Mesendoderm (in vitro differentiated cells): ENCODE measurements around the gene CRELD2.

Experiments used
- DNase-seq: peaks from one replicate; pipeline ENCODE4 v3.0.0; 2013
- H2AK5ac ChIP-seq: 2 replicates; pipeline ENCODE4 v1.6.1; 2013; ENCODE audit warnings: low read length, inconsistent platforms
- H2BK120ac ChIP-seq: 2 replicates; pipeline ENCODE4 v1.6.1; 2013; ENCODE audit warnings: low read depth, mild to moderate bottlenecking, low read length, moderate library complexity, mixed read lengths
- H2BK15ac ChIP-seq: replicated peaks from 2 replicates; pipeline ENCODE4 v1.6.1; 2013; ENCODE audit warnings: low read depth, mild to moderate bottlenecking, moderate library complexity
- H2BK5ac ChIP-seq: 2 replicates; pipeline ENCODE4 v1.6.1; 2013; ENCODE audit warnings: low read length, inconsistent platforms
- H3K18ac ChIP-seq: 2 replicates; pipeline ENCODE4 v1.6.1; 2013; ENCODE audit warnings: mild to moderate bottlenecking, low read length, mixed read lengths
- H3K23ac ChIP-seq: one replicate; pipeline ENCODE4 v1.6.1; 2013; ENCODE audit warnings: low read length
- H3K27ac ChIP-seq: 2 replicates; pipeline ENCODE4 v1.5.1; 2013; ENCODE audit warnings: low read depth, mild to moderate bottlenecking, inconsistent platforms, low read length, moderate library complexity
- H3K27me3 ChIP-seq: 2 replicates; pipeline ENCODE4 v1.6.1; 2013; ENCODE audit warnings: low read length, control low read depth, mild to moderate bottlenecking, inconsistent platforms; ENCODE audit not compliant: insufficient read depth, poor library complexity
- H3K36me3 ChIP-seq: 2 replicates; pipeline ENCODE4 v1.6.1; 2013; ENCODE audit warnings: low read length, inconsistent platforms; ENCODE audit not compliant: control insufficient read depth, insufficient read depth
- H3K4ac ChIP-seq: one replicate; pipeline ENCODE4 v1.6.1; 2013; ENCODE audit warnings: low read depth, mild to moderate bottlenecking, low read length, moderate library complexity
- H3K4me1 ChIP-seq: 2 replicates; pipeline ENCODE4 v1.6.1; 2013; ENCODE audit warnings: low read depth, low read length, inconsistent platforms; ENCODE audit not compliant: control insufficient read depth
- H3K4me2 ChIP-seq: 2 replicates; pipeline ENCODE4 v1.6.1; 2013; ENCODE audit warnings: low read length
- H3K4me3 ChIP-seq: 2 replicates; pipeline ENCODE4 v1.5.1; 2013; ENCODE audit warnings: mild to moderate bottlenecking, low read length
- H3K56ac ChIP-seq: one replicate; pipeline ENCODE4 v1.6.1; 2013; ENCODE audit warnings: low read length
- H3K79me1 ChIP-seq: 2 replicates; pipeline ENCODE4 v1.6.1; 2013; ENCODE audit warnings: low read length, inconsistent platforms
- H3K79me2 ChIP-seq: 2 replicates; pipeline ENCODE4 v1.6.1; 2013; ENCODE audit warnings: mild to moderate bottlenecking, low read length; ENCODE audit not compliant: control insufficient read depth, insufficient read depth
- H3K9ac ChIP-seq: 2 replicates; pipeline ENCODE4 v1.6.1; 2013; ENCODE audit warnings: low read length, inconsistent platforms
- H4K5ac ChIP-seq: one replicate; pipeline ENCODE4 v1.6.1; 2013; ENCODE audit warnings: low read length
- H4K8ac ChIP-seq: one replicate; pipeline ENCODE4 v1.6.1; 2013; ENCODE audit warnings: low read depth, mild to moderate bottlenecking, control low read depth, low read length, moderate library complexity
- WGBS: extraction: QIAGEN DNeasy Blood & Tissue Kit; methylation state at CpG from one replicate; pipeline ENCODE4 v1.1.7; 2013; ENCODE audit warnings: low lambda C conversion rate, missing lambda C conversion rate; ENCODE audit not compliant: insufficient coverage; ENCODE audit errors: extremely low coverage; 5-methylcytosine and 5-hydroxymethylcytosine counted together

CRELD2 gene

GRCh38 chr22:49966774-49967705 is 48.6 kb downstream of the CRELD2 start:
- H2BK15ac ChIP-seq = no peak overlapping the region
- no peak overlapping the region for H3K23ac ChIP-seq
- H3K27ac ChIP-seq = no peak overlapping the region
- H3K79me1 ChIP-seq = peaks cover 2% of the 10 kb centered on the region
- no peak overlapping the region for H3K9ac ChIP-seq
- H3K4ac ChIP-seq = no peak overlapping the region
- H3K56ac ChIP-seq = no peak overlapping the region
- H3K27me3 ChIP-seq = peaks cover 4% of the 10 kb centered on the region
- DNase-seq = no peak
- H3K18ac ChIP-seq = no peak overlapping the region
- H3K4me1 ChIP-seq = peaks cover 2% of the 10 kb centered on the region
- no peak overlapping the region for H3K4me2 ChIP-seq
- no peaks in the 10 kb centered on the region for H3K79me2 ChIP-seq
- H4K8ac ChIP-seq = no peak overlapping the region
- H2BK120ac ChIP-seq = no peak overlapping the region
- no peak overlapping the region for H3K4me3 ChIP-seq
- no peak overlapping the region for H4K5ac ChIP-seq
- H3K36me3 ChIP-seq = no peaks in the 10 kb centered on the region
- no peak overlapping the region for H2BK5ac ChIP-seq
- H2AK5ac ChIP-seq = no peak overlapping the region
- WGBS = no CpG with 5 or more reads among the region's 36 CpGs

DNA sequence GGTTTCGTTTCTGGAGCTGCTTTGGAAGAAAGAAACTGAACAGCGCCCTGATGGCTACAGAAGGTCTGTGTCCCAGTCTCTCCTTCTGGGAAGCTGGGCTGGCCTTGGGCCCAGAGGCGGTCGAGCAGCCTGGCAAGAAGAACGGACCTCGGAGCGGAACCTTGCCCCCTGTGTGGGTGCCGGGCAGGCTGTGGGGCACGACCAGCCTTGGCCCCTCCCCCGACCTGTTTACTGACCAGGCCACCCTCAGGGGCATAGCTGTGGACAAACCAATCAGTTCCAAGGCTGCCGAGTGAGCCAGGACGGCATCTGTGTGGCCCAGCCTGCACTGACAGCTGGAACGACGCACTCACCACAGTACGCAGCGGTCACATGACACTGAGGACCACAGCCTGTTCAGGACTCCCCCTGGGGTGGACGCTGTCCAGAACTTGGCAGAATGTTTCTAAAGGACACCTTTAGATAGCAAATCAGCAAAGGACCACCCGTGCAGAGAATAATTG is 49.3 kb downstream of the CRELD2 start:
- no peak overlapping the region for H3K23ac ChIP-seq
- no peak overlapping the region for H3K56ac ChIP-seq
- no peaks in the 10 kb centered on the region for H3K4me1 ChIP-seq
- no peak overlapping the region for H3K9ac ChIP-seq
- no peak overlapping the region for H3K4me2 ChIP-seq
- peaks cover 2% of the 10 kb centered on the region for H3K79me1 ChIP-seq
- H2BK120ac ChIP-seq = no peak overlapping the region
- H4K8ac ChIP-seq = no peak overlapping the region
- H3K79me2 ChIP-seq = no peaks in the 10 kb centered on the region
- no peak overlapping the region for H3K27ac ChIP-seq
- WGBS = no CpG with 5 or more reads among the region's 18 CpGs
- no peak overlapping the region for H3K4ac ChIP-seq
- no peak overlapping the region for H2AK5ac ChIP-seq
- no peak overlapping the region for H4K5ac ChIP-seq
- no peaks in the 10 kb centered on the region for H3K36me3 ChIP-seq
- no peak overlapping the region for H2BK5ac ChIP-seq
- no peak overlapping the region for H2BK15ac ChIP-seq
- H3K18ac ChIP-seq = no peak overlapping the region
- H3K4me3 ChIP-seq = no peak overlapping the region
- H3K27me3 ChIP-seq = peaks cover 6% of the 10 kb centered on the region
- no peak for DNase-seq

- Histone ChIP-seq H3K56ac (no peak overlapping the region), H3K4me2 (no peak overlapping the region), H3K79me2 (no peaks in the 10 kb centered on the region), H3K9ac (no peak overlapping the region), H3K79me1 (no peaks in the 10 kb centered on the region), H3K27me3 (peaks cover 6% of the 10 kb centered on the region), H3K4ac (no peak overlapping the region), H3K4me3 (no peak overlapping the region), H3K27ac (no peak overlapping the region), H4K8ac (no peak overlapping the region), H2BK5ac (no peak overlapping the region), H4K5ac (no peak overlapping the region), H2AK5ac (no peak overlapping the region), H2BK15ac (no peak overlapping the region), H3K4me1 (no peaks in the 10 kb centered on the region), H3K36me3 (no peaks in the 10 kb centered on the region), H3K23ac (no peak overlapping the region), H2BK120ac (no peak overlapping the region), H3K18ac (no peak overlapping the region)
- DNase-seq = no peak
- no CpG with 5 or more reads among the region's 11 CpGs for WGBS
Measured at GRCh38 chr22:49968313-49968830, 49.9 kb downstream of the CRELD2 start.

- H3K36me3 ChIP-seq = no peaks in the 10 kb centered on the region
- H3K56ac ChIP-seq = no peak overlapping the region
- H3K9ac ChIP-seq = no peak overlapping the region
- DNase-seq = no peak
- no peak overlapping the region for H3K23ac ChIP-seq
- H3K27me3 ChIP-seq = peaks cover 6% of the 10 kb centered on the region
- H3K79me1 ChIP-seq = no peaks in the 10 kb centered on the region
- no peaks in the 10 kb centered on the region for H3K79me2 ChIP-seq
- H3K18ac ChIP-seq = no peak overlapping the region
- H2AK5ac ChIP-seq = no peak overlapping the region
- H3K4me1 ChIP-seq = no peaks in the 10 kb centered on the region
- no peak overlapping the region for H2BK5ac ChIP-seq
- H3K4ac ChIP-seq = no peak overlapping the region
- H2BK15ac ChIP-seq = no peak overlapping the region
- no peak overlapping the region for H3K4me3 ChIP-seq
- no peak overlapping the region for H2BK120ac ChIP-seq
- no peak overlapping the region for H3K4me2 ChIP-seq
- no peak overlapping the region for H4K5ac ChIP-seq
- no CpG with 5 or more reads among the region's 16 CpGs for WGBS
- H4K8ac ChIP-seq = no peak overlapping the region
- no peak overlapping the region for H3K27ac ChIP-seq
Measured at GRCh38 chr22:49968831-49969661, 50.6 kb downstream of the CRELD2 start.

GRCh38 chr22:49969751-49970527 is 51.5 kb downstream of the CRELD2 start:
- no peaks in the 10 kb centered on the region for H3K4me1 ChIP-seq
- H3K56ac ChIP-seq = no peak overlapping the region
- no peak for DNase-seq
- no peak overlapping the region for H3K4ac ChIP-seq
- no peak overlapping the region for H3K9ac ChIP-seq
- no peak overlapping the region for H4K8ac ChIP-seq
- no peak overlapping the region for H4K5ac ChIP-seq
- no peak overlapping the region for H2BK15ac ChIP-seq
- no peak overlapping the region for H3K27ac ChIP-seq
- no peak overlapping the region for H3K4me2 ChIP-seq
- no peak overlapping the region for H3K4me3 ChIP-seq
- WGBS = no CpG with 5 or more reads among the region's 8 CpGs
- no peaks in the 10 kb centered on the region for H3K36me3 ChIP-seq
- no peak overlapping the region for H2BK5ac ChIP-seq
- no peaks in the 10 kb centered on the region for H3K79me2 ChIP-seq
- no peak overlapping the region for H3K18ac ChIP-seq
- no peaks in the 10 kb centered on the region for H3K79me1 ChIP-seq
- H3K27me3 ChIP-seq = peaks cover 6% of the 10 kb centered on the region
- H2BK120ac ChIP-seq = no peak overlapping the region
- H3K23ac ChIP-seq = no peak overlapping the region
- no peak overlapping the region for H2AK5ac ChIP-seq
